ENCODE data around the gene HCN1.
"Not testable (repeated sequence)": the region's sequence is repeated elsewhere in the genome, so short reads cannot be mapped to it uniquely, and the experiment has no call there.

HCN1 gene

GRCh38 chr5:45414620-45415573, 281.3 kb downstream of the HCN1 start:
- no peak for DNase-seq

- no peak for DNase-seq
Observed at GRCh38 chr5:45411971-45412612, 284.1 kb downstream of the HCN1 start.

GRCh38 chr5:45410304-45410995, 285.7 kb downstream of the HCN1 start:
- DNase-seq = no peak

- no peak for DNase-seq
Observed at GRCh38 chr5:45408067-45408466, 288.1 kb downstream of the HCN1 start.

GRCh38 chr5:45402804-45403455, 293.2 kb downstream of the HCN1 start:
- DNase-seq = no peak

GRCh38 chr5:45399041-45399440, 297.1 kb downstream of the HCN1 start:
- no peak for DNase-seq

- DNase-seq = no peak
Observed at GRCh38 chr5:45385321-45386058, 310.7 kb downstream of the HCN1 start.

- DNase-seq = no peak
Observed at GRCh38 chr5:45383985-45384384, 312.2 kb downstream of the HCN1 start.

- DNase-seq = no peak
Observed at GRCh38 chr5:45382583-45382982, 313.6 kb downstream of the HCN1 start.

- DNase-seq = no peak
Observed at GRCh38 chr5:45376417-45376816, 319.8 kb downstream of the HCN1 start.

- no peak for DNase-seq
Observed at GRCh38 chr5:45372629-45373028, 323.6 kb downstream of the HCN1 start.

- not testable (repeated sequence) for DNase-seq
Observed at GRCh38 chr5:45371423-45371822, 324.8 kb downstream of the HCN1 start.

GRCh38 chr5:45355189-45355992, 340.8 kb downstream of the HCN1 start:
- no peak for DNase-seq

GRCh38 chr5:45336464-45336863, 359.7 kb downstream of the HCN1 start:
- no peak for DNase-seq

- no peak for DNase-seq
Observed at GRCh38 chr5:45335978-45336377, 360.2 kb downstream of the HCN1 start.

GRCh38 chr5:45335346-45335745, 360.8 kb downstream of the HCN1 start:
- no peak for DNase-seq

- DNase-seq = no peak
Observed at GRCh38 chr5:45334939-45335338, 361.2 kb downstream of the HCN1 start.

GRCh38 chr5:45312627-45313026, 383.6 kb downstream of the HCN1 start:
- not testable (repeated sequence) for DNase-seq

- DNase-seq = no peak
Observed at GRCh38 chr5:45295231-45295630, 400.9 kb downstream of the HCN1 start.

- DNase-seq = no peak
Observed at GRCh38 chr5:45288746-45289145, 407.4 kb downstream of the HCN1 start.

- no peak for DNase-seq
Observed at GRCh38 chr5:45284436-45284835, 411.7 kb downstream of the HCN1 start.
